LNCAP (cell line): ENCODE results near the gene GAD2.

ENCODE experiments used
- TF ChIP-seq, protein P1 (sequence below): fragments of 450-650 bp; IDR thresholded peaks from 2 replicates; pipeline ENCODE4 v1.5.1; 2017; ENCODE audit warnings: mild to moderate bottlenecking

GAD2 gene

DNA sequence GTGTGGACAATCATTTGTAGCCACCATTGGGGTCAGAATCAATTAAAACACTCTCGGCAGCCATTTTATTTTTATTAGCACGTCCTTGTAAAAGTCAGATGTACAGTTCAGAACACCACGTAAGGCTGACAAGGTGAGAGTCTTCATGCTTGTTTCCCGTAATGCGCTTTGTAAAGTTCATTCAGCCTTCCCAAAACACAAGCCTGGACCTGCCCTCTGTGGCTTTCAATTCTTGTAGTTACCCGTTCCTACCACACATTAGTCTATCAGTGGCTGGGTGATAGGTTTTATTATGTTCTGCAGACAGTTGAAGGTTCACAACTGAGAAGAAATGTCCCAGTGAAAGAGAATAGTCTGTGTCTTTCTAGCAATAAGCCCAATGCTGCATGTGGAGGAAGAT lies 35.4 kb downstream of the GAD2 start:
- TF ChIP-seq, protein P1, sequence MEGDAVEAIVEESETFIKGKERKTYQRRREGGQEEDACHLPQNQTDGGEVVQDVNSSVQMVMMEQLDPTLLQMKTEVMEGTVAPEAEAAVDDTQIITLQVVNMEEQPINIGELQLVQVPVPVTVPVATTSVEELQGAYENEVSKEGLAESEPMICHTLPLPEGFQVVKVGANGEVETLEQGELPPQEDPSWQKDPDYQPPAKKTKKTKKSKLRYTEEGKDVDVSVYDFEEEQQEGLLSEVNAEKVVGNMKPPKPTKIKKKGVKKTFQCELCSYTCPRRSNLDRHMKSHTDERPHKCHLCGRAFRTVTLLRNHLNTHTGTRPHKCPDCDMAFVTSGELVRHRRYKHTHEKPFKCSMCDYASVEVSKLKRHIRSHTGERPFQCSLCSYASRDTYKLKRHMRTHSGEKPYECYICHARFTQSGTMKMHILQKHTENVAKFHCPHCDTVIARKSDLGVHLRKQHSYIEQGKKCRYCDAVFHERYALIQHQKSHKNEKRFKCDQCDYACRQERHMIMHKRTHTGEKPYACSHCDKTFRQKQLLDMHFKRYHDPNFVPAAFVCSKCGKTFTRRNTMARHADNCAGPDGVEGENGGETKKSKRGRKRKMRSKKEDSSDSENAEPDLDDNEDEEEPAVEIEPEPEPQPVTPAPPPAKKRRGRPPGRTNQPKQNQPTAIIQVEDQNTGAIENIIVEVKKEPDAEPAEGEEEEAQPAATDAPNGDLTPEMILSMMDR, result no peak

DNA sequence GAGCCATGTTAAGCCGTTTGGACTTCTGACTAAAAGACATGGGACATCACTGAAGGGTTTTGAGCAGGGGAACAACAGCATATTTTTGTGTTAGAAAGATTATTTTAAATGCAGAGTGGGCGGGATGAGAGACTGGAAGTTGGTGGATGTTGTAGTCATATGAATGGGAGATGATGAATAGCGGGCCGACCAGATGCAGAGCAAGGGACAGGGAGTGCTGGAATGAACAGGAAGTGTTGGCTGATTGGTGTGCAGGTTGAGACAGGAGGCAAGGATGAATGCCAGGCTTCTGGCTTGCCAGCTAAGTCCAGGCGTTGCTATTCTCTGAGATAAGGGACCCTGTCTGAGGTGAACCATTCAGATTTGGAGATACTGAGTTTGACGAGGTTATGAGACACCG lies 38.0 kb downstream of the GAD2 start:
- TF ChIP-seq, protein P1, result no peak

DNA sequence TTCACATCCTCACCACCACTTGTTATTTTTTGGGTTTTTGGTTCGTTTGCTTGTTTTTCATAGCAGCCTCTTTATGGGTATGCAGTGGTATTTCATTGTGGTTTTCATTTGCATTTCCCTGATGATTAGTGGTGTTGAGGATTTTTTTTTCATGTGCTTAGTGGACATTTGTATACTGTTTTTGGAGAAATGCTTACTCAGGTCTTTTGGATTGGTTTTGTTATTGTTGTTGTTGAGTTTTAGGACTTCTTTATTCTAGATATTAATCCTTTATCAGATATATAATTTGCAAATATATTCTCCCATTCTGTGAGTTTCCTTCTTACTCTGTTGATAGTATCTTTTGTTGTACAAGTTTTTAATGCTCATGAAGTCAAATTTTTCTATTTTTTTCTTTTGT lies 42.8 kb downstream of the GAD2 start:
- TF ChIP-seq, protein P1, result no peak

DNA sequence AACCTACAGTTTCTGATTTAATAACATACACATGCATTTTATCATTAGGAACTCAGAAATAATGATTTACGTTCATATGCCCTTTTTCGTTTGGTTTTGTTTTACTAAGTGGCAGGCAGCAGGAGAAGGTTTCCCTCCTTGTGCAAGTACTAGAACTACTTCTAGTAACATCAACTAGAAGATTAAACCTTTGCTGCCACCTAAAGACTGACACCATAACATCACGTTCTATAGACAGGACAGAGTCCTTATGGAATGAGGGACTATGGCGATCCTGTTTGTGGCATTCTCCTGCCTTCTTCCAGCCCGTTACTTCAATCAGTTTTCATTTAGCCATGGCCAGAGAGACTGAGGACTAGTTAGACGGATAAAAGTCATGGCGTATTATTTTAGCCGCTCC lies 53.2 kb downstream of the GAD2 start:
- TF ChIP-seq, protein P1, result peak; percentile 47; the same call in 1 of the 2 replicates

DNA sequence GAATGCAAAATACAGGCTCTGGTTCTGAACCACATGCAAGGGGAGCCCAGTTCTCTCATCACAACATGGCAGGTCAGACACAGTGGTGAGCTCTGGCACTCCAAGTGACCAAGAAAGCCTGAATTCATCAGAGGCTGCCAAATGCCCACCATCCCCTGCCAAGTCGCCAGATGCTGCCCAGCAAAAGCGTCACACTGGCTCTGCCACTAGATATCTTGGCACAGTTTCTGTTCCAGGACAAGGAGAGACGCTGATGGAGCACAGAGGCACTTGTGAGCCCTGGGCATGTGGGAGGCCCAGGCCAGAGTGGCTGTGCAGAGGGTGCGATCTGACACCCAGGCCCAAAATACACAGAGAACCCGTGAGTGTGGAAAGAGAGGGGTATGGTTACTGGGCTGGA lies 57.8 kb downstream of the GAD2 start:
- TF ChIP-seq, protein P1, result no peak

DNA sequence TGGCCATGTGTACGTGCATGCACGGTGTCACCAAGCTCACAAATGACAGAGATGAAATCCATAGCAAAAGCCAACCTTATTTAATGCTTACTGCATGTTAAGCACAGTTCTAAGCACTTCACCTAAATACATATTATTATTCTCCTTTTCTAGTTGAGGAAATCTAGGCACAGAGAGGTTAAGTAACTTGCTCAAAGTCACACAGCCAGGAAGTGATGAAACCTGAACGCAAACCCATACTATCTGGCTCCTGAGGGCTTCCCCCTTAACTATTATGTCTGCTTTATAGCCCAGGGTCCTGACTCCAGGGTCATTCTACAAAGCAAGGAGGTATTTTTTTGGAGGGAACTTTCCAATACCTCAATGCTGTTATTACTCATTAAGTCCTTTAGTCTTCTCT lies 61.7 kb downstream of the GAD2 start:
- TF ChIP-seq, protein P1, result no peak

DNA sequence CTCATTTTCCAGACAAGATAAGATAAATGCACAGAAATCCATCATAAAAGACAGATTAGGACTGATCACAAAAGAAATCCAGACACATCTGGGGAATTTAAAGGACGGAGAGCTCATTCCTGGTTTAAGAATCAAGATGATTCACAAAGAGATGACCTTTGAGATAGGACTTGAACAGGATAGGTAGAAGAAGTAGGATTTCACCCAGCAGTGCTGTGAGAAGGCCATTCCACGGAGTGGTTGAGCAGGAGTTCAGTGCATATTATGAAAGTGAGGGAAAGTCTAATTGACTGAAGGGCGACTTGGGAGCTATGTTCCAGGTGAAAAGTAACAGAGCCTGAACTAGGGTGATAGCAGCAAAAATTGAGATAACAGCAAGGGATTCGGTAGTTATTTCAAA lies 73.7 kb downstream of the GAD2 start:
- TF ChIP-seq, protein P1, result no peak

DNA sequence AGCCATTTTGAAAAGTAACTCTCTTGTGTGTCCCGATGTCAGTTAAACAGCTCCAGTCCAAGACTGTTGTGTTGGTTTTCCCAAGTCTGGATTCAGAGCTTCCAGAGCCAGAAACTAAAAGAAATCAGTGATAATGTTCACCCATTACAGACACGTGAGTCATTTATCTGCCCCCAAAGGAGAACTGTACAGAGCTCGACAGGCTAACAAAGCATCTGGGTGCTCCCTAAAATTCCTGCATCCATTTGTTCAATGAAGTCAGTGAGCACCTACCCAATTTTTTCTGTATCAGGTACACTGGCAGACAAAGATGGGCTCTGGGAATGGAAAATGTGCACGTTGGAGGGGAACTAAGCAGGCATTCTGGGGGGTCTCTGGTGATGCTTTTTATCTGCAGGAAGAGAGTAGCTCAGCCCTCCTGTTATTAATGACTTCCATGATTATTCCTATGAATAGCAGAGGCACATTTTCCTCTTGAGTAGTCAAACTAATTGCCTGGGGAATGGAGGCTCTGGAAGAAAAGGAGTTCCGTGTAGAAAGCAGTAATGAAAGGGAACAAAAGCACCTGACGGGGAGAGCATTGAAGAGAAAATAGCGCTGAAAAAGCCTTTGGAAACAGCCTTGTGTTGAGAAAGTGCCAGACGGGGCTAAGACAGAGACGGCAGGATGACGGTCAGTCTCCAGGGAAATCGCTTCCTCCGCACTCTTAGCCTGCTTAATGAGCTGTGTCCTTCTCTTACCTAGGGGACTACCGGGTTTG lies 75.3 kb downstream of the GAD2 start:
- TF ChIP-seq, protein P1, result no peak
